ENCODE data around the gene EYA3.

The EYA3 gene

DNA sequence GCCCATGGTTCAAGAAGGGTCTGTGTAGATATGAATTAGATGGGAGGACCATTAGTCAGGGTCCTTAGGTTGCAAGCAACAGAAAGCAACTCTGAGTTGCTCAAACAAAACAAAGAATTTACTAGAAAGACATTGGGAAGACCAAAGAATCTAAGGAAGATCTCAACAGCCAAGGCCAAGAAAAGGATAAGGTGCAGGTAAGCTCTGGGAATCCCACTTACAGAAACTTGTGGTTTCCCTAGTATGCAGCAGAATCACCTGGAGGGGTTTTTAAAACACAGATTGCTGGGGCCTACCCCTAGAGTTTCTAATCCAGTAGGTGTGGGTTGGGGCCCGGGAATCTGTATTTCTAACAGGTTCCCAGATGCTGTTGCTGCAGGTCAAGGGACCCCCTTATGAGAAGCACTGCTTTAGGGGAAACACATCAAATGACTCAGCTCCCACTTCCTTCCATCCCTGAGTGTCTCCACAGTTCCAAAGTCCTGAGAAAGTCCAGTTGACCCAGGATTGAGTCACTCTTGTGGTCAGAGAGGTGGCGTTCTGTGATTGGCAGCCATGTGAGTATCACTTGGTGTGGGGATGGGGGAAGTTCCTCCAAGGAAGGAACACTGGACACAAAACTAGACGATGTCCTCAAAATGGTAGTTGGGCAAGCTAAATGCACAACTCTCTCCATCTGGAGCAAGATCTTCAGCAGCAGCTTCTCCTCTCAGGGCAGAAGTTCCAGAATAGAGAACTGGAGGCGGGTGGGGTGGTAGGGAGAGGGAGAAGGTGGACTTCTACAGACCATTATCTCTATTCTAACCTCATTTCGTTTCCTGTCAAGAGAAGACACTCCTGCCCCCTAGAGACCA, 24.2 kb upstream of the EYA3 start:
- DNase-seq, result no peak

DNA sequence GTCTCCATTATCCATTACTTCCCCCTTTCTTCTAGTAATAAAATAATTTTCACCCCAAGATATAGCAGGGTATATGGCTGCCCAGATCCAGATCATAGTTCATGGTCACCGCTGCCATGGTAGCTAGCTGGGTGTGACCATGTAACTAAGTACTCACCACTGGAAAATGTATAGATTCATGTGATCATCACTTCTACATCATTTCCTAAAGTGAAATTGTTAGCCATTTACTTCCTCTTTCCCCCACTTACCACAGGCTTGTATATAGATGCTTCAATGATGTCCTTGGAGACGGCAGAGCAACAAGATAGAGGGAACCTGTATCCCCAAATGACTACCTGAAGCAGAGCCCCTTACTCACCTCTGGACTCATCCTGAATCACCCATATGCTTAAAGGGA, 22.7 kb upstream of the EYA3 start:
- DNase-seq, result no peak

- no peak for DNase-seq
These were observed 22.1 kb upstream of the EYA3 start for GRCh38 chr1:28110555-28110954.

DNA sequence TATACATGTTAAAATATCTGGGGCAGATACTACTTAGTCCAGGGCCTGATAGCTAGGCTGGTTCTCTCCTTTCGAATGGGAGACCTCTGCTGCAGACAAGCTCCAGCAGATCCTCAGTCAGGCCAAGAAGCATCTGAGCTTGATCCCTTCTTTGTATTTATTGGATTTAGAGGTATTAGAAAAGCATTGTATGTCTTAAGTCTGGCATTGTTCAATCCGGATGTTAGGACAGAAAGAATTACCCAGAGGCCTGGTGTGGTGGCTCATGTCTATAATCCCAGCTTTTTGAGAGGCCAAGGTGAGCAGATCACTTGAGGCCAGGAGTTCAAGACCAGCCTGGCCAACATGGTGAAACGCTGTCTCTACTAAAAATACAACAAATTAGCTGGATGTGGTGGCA, 21.2 kb upstream of the EYA3 start:
- DNase-seq, result no peak

- no peak for DNase-seq
These were observed 19.6 kb upstream of the EYA3 start for GRCh38 chr1:28108001-28108400.

DNA sequence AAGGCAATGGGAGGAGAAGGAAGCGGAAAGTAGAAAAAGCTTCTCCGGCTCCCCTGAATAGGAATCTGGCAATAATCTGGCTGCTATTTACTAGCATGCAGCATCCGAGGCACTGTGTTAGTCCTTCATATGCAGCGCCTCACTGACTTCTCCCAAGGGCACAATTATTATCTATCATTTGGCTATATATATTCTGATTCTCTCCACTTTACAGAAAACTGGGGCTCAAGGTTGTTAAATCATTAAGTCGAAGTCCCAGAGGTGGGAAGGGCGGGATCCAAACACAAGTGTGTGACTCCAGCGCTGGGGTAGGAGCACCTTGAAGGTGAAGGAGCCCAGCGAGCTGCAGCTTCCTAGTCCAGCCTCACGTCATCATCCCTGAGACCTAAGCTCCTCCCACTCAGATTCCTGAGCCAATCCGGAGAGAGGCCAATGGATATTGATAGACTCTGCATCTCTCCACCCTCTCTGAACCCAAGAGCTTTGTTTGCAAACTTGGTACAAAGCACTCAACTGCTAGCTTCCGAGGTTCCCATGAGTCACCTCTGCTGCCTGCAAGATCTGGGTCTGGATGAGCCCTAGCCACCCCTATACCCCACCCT, 16.6 kb upstream of the EYA3 start:
- DNase-seq, result no peak

- no peak for DNase-seq
These were observed 13.8 kb upstream of the EYA3 start for GRCh38 chr1:28102189-28102588.

DNA sequence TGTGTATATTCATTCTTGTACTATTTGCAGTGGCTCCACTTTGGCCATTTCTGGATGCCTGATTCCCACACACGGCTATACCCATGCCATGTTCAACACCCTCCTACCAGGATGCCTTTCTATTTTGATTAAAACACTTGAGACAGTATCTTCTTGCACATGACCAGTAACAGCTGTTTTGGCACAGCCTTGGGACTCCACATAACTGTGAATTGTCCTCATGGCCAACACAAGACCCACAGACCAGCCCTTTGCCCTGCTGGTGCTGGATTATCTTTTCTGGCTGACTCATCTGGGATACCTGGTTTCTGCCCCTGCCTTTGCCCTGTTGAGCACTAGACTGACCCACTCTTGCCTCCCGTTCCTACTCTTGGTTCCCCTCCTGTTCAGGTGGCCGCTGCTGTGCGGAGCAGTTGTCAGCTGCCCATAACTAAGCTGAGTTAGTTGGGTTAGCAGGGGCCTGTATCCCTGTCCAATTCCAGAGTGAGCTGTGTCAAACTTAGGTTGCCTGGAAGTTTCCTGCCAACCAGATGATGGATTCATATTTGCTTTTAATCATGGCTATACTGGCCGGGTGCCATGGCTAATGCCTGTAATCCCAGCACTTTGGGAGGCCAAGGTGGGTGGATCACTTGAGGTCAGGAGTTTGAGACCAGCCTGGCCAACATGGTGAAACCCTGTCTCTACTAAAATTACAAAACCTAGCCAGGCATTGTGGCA, 10.8 kb upstream of the EYA3 start:
- DNase-seq, result no peak

DNA sequence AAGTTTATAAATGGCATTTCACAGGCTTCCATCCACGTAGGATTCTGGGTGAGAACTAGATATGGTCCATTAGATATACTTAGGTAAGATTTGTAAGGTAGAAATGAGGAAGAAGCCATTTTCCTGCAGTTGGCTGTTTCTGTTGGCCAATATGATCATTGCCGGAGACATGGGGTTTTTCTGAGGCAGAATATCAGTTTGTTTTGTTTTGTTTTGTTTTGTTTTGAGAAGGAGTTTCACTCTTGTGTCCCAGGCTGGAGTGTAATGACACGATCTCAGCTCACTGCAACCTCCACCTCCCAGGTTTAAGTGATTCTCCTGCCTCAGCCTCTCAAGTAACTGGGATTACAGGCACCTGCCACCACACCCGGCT, 8.7 kb upstream of the EYA3 start:
- DNase-seq, result no peak

DNA sequence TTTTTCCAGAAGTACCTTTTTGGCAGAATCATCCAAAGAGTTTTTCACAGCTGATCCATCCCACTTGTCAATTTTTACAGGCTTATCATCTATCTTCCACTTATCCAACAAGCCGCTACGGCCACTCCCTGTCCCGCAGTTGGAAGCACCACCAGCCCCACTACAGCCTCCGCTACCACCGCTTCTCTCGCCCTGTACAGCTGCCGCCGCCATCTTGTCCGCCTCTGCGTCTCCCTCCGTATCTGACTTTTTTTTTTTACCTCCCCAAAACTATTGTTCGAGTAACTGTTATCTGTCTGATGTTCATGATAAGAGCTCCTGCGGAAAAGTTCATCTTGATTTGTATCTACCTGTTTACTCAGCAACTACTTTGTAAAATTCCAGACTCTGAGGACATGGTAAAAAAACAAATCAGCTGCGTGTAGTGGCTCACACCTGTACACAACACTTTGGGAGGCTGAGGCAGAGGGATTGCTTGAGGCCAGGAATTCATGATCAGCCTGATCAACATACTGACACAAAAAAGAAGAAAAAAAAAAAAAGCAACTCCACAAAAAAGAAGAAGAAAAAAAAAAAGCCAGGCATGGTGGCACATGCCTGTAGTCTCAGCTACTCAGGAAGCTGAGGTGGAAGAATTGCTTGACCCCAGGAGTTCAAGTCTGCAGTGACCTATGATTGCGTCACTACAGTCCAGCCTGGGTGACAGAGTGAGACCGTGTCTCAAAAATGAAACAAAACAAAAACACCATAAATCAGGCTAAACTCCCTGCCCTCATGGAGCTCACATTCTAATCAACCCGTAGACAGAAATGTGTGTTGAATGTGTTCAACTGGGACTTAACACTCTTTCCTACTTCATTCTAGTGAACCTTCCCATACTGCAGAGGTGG, 8.0 kb upstream of the EYA3 start:
- no peak for DNase-seq

DNA sequence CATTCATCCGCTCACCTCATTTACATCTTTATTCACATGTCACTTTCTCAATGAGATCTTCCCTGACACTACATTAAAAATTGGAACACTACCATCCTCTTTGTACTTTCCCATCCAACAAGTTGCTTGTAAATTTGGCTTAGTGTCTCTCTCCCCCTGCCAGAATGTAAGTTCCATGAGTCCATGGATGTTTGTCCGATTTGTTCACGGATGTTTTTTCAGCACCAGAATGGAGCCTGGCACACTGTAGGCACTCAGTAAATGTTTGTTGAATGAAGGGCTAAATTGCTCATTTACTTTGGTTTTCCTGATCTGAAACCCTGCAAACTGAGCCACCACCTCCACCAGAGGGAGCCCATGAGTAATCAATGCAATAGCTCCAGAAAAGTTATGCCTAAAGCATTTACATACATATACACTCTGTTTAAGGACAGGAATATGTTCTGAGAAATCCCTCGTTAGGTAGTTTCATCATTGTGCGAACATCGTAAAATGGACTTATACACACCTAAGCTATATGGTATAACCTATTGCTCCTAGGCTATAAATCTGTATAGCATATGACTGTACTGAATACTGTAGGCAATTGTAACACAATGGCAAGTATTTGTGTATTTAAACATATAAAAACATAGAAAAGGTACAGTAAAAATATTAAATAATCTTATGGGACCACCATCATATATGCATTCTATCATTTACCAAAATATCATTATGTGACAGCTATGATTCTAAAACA, 2.8 kb upstream of the EYA3 start:
- peak; percentile 34 to 74 (median 63) for DNase-seq

DNA sequence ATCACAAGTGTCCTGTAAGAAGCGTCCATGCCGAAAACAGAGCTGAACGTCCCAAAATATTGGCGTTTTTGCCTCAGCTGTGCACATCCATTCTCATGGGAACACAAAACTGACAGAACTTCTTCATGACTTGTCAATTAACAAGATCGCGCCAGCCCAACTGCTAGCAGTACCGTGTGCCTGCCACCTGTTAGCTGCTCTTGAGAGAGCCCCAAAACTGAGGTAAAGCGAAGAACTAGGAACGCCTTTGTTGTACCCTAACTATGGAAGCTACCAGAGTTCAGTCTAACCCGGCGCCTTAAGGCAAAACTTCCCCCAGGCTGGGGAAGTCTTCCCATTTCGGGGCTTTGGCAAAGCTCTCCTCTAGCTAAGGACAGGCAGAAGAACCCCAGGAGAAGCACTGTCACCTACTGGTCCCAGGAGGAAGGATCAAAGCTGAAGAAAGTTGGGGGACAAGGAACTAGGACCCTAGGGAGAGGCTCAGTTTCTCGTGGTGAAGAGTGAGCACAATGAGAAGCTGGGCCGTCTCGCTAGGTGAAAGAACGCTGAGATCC, 719 bp downstream of the EYA3 start:
- DNase-seq, result peak in 3 of 5 experiments; percentile 1 to 67 (median 4)

DNA sequence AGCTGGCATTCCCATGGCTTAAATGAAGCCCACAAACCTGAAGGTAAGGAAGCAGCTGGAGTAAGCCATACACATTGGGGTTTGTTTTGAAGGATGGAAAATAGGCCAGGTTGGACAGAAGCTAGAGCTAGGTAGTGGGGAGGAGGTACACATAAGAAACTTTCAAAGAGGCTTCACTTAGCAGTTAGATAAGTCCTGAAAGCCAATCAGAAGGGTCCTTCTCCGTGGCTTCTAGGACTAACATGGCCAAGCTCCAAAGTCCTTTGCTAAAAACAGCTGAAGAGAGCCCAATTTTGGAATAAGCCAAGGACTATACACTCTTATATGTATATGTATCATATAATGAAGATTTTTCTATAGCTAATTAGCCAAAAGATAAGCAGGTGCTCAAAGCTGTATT, 1.8 kb downstream of the EYA3 start:
- DNase-seq, result no peak

DNA sequence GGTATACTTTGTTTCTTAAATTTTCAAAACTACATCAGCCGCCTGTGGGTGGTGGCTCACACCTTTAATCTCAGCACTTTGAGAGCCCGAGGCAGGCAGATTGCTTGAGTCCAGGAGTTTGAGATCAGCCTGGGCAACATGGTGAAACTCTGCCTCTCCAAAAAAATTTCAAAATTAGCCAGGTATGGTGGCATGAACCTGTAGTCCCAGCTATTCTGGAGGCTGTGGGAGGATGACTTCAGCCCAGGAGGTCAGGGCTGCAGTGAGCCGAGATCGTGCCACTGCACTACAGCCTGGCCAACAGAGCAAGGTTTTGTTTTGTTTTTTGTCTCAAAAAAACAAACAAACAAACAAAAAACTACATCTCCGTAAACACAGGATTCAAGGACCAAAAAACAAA, 3.3 kb downstream of the EYA3 start:
- DNase-seq, result no peak

- DNase-seq, result no peak
These were observed 4.5 kb downstream of the EYA3 start for GRCh38 chr1:28083876-28084275.

GRCh38 chr1:28078680-28079626, 9.5 kb downstream of the EYA3 start:
- no peak for DNase-seq

- no peak for DNase-seq
These were observed 10.1 kb downstream of the EYA3 start for GRCh38 chr1:28078262-28078661.

- DNase-seq, result no peak
These were observed 13.4 kb downstream of the EYA3 start for GRCh38 chr1:28074892-28075511.

- DNase-seq, result no peak
These were observed 14.5 kb downstream of the EYA3 start for GRCh38 chr1:28073867-28074266.

DNA sequence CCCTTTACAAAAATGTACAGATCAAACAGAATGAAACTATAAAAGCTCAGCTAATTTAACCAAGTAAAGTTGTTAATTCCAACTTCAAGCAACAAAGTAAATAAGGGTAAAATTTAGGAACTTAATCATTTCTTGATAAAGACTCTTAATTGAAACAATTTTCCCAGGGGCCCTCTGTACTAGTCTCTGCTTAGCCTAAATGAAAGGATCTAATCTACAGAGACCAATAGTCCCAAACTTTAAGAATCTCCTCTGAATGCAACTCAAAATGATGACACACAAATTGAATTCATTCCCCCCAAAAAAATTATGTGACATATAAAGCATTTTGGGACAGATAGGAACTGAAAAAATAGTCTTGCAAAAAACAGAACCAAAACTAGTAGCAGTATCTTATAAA, 16.6 kb downstream of the EYA3 start:
- DNase-seq, result no peak
